Activated T-cell treated with anti-CD3 and anti-CD28 coated beads, Interleukin-2, amount 50 U/mL, for 4 hours (primary cell): Measurements from ENCODE around the gene DCAF6. TPM values are rescaled to one million over a fixed set of nuclear protein-coding genes. Genes with fewer than 3 reads are reported as not detected.
A peak's percentile ranks its signal among the peaks of the same experiment; 100 is the strongest.
"Not testable (repeated sequence)": the region's sequence is repeated elsewhere in the genome, so short reads cannot be mapped to it uniquely, and the experiment has no call there.

Experiments
- ATAC-seq, 2 donors: fragments of 200-7000 bp; cut with Tn5 transposase; one replicate each; pipeline ENCODE4 v1.10.0; 2021
- DNase-seq: peaks from one replicate; pipeline ENCODE4 v3.0.0-alpha.2; 2020
- H3K27me3 Mint-ChIP-seq: one replicate; pipeline ENCODE4 v1.8.0; 2021; ENCODE audit warnings: low read depth, mixed read lengths
- H3K36me3 Mint-ChIP-seq: one replicate; pipeline ENCODE4 v1.8.0; 2022; ENCODE audit warnings: mixed read lengths; ENCODE audit not compliant: insufficient read depth
- H3K4me1 Mint-ChIP-seq: one replicate; pipeline ENCODE4 v1.8.0; 2021; ENCODE audit warnings: low read depth, mixed read lengths
- H3K4me3 Mint-ChIP-seq: one replicate; pipeline ENCODE4 v1.8.0; 2021; ENCODE audit warnings: mild to moderate bottlenecking, moderate library complexity, mixed read lengths
- H3K9me3 Mint-ChIP-seq: one replicate; pipeline ENCODE4 v1.8.0; 2021; ENCODE audit warnings: mixed read lengths
- total RNA-seq, 3 donors: library from RNA; stranded (reverse); gene quantifications; one replicate each; pipeline ENCODE4 v1.2.1, GENCODE V29; 2021

DCAF6 gene
- total RNA-seq, result 10 to 100 TPM; 10.7 to 12.5 (median 11.3) TPM

DNA sequence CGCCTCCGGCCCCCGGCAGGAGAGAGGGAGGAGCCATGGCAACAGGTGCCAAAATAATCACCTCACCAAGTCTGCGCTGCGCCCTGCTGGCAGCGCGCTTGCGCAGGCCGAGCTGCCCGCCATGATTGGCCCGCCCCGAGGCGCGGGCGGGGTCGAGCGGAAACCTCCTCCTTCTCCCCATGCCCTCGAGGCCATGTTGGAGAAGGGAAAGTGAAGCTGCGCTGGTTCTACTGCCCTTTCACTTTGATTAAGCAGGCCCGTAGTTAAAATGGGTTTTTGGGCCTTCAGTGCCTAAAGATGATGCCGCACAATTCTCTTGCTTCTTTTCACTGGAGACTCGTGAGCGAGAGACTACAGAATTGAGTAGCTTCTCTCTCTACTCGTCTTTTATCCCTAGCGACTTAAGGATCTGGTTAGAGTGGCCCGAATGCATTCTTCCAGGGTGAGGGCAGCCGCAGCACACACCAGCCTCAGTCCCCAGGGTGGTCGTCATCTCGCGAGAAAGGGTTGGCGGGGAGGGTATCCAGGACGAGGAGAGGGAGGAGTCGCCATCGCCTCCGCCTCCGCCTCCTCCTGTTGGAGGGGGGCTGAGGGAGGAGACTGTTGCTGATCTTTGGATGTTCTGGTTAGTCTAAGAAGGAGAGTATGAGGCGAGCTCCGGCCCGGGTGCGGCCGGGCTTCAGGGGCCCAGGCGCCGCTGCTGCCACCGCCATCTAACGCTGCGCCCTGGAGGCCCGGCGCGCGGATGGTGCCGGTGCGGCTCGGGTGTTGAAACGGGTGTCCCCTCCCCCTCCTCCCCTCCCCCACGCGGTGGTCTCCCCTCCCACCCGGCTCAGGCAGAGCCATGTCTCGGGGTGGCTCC lies at the start of gene DCAF6:
Gene DCAF6 (plus strand): TSS at position 616 of the 862 bp plus-strand sequence. CDS start 229 bp downstream, at position 845.
- peak; percentile 81 for ATAC-seq
- H3K4me1 Mint-ChIP-seq, result peaks cover 32% of the 10 kb centered on the region
- peak; percentile 95 for DNase-seq

DNA sequence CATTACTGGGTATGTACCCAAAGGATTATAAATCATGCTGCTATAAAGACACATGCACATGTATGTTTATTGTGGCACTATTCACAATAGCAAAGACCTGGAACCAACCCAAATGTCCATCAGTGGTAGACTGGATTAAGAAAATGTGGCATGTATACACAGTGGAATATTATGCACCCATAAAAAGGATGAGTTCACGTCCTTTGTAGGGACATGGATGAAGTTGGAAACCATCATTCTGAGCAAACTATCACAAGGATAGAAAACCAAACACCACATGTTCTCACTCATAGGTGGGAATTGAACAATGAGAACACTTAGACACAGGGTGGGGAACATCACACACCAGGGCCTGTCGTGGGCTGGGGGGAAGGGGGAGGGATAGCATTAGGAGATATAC lies 49.3 kb upstream of the DCAF6 start:
- not testable (repeated sequence) for H3K27me3 Mint-ChIP-seq, H3K4me1 Mint-ChIP-seq, ATAC-seq, DNase-seq, H3K9me3 Mint-ChIP-seq, H3K4me3 Mint-ChIP-seq, H3K36me3 Mint-ChIP-seq

More for the DNA sequence above, at the start of gene DCAF6:
- Mint-ChIP-seq H3K9me3 (no peaks in the 10 kb centered on the region), H3K4me3 (peak within 1 kb of the TSS; percentile 91), H3K27me3 (no peaks in the 10 kb centered on the region), H3K36me3 (no peaks in the 10 kb centered on the region)

- ATAC-seq, result no peak
- peaks cover under 1% of the 10 kb centered on the region for H3K27me3 Mint-ChIP-seq
- no peaks in the 10 kb centered on the region for H3K36me3 Mint-ChIP-seq
- H3K9me3 Mint-ChIP-seq, result no peaks in the 10 kb centered on the region
- no peak overlapping the region for H3K4me3 Mint-ChIP-seq
- no peak for DNase-seq
- H3K4me1 Mint-ChIP-seq, result peaks cover 2% of the 10 kb centered on the region
Measured at GRCh38 chr1:167890400-167890799, 46.1 kb upstream of the DCAF6 start.

DNA sequence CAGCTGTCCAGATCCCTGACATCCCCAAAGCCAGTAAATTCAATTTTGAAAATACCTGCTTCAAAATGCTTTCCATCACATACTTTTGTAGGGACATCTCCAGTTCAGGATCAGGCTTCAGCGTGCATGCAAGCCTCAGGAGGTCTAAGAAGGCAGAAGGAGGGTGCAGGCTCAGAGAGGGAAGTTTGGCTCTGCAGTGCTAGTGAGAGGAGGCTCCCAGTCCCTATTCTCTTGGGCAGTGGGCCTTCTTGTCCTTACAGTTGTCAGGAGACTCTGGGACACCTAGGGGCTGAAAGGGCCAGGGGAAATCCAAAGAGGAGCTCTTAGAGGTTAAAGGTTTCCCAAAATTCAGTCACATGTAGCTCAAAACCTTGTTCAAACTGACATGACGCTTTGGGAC lies 42.7 kb upstream of the DCAF6 start:
- DNase-seq, result no peak
- Mint-ChIP-seq H3K4me1 (peaks cover 2% of the 10 kb centered on the region), H3K4me3 (no peak overlapping the region), H3K27me3 (no peaks in the 10 kb centered on the region), H3K36me3 (no peaks in the 10 kb centered on the region), H3K9me3 (no peaks in the 10 kb centered on the region)
- no peak for ATAC-seq

DNA sequence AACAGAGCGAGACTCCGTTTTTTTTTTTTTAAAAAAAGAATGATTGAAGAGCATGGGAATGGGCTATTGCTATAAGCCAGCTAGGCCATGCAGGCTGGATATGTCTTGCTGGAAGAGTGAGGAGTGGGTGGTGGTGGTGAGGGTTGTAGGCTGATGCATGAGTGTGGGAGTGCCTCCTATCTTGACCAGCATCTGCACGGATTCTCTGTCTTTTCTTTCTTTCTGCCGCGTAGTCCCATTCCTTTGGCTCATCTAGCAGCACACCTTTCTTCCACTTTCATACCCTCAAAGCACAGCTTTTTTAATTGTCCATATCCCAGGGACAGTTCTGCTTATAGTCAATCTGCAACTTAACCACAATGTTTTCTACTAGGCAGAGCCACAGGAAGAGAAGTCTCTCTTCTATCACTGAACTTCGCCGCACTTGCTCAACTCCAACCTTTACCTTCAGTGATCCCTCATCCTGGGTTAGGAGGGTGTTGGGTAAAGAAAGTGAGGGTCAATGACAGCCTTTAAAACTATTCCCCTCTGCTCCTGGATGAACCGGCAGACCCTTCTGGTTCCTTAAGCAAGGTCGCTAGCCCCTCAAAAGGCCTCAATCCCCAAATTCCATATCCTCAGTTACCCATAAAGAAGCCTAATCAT lies 37.8 kb upstream of the DCAF6 start:
- DNase-seq (no peak), ATAC-seq (no peak)
- no peaks in the 10 kb centered on the region for H3K4me1 Mint-ChIP-seq
- H3K36me3 Mint-ChIP-seq, result no peaks in the 10 kb centered on the region
- H3K9me3 Mint-ChIP-seq, result no peaks in the 10 kb centered on the region
- no peak overlapping the region for H3K4me3 Mint-ChIP-seq
- H3K27me3 Mint-ChIP-seq, result no peaks in the 10 kb centered on the region

GRCh38 chr1:167899253-167899681 lies 37.2 kb upstream of the DCAF6 start:
- no peak overlapping the region for H3K4me3 Mint-ChIP-seq
- H3K9me3 Mint-ChIP-seq, result no peaks in the 10 kb centered on the region
- no peaks in the 10 kb centered on the region for H3K4me1 Mint-ChIP-seq
- H3K27me3 Mint-ChIP-seq, result no peaks in the 10 kb centered on the region
- ATAC-seq, result no peak
- DNase-seq, result no peak
- no peaks in the 10 kb centered on the region for H3K36me3 Mint-ChIP-seq

DNA sequence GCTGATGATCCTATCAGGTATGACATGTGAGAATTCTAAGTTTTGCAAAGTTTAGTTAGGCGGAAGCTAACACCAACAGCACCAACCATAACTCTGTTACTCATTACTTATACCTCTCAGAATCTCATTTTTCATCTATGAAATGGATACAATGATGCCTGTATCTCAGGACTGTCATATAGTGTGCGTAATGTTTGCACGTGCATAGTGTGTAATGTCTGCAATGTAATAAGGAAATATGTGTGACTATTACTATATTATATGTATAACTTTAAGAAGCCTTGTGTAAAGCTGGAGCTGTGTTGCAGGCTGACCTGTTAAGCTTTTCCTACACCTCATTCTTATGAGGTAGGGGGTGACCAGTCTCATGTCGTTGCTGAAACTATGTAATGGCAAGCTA lies 35.6 kb upstream of the DCAF6 start:
- DNase-seq (no peak), ATAC-seq (no peak)
- Mint-ChIP-seq H3K9me3 (no peaks in the 10 kb centered on the region), H3K4me1 (no peaks in the 10 kb centered on the region), H3K4me3 (no peak overlapping the region), H3K27me3 (no peaks in the 10 kb centered on the region), H3K36me3 (no peaks in the 10 kb centered on the region)

- no peaks in the 10 kb centered on the region for H3K36me3 Mint-ChIP-seq
- ATAC-seq (no peak), DNase-seq (no peak)
- peaks cover 5% of the 10 kb centered on the region for H3K9me3 Mint-ChIP-seq
- H3K27me3 Mint-ChIP-seq, result no peaks in the 10 kb centered on the region
- no peaks in the 10 kb centered on the region for H3K4me1 Mint-ChIP-seq
- no peak overlapping the region for H3K4me3 Mint-ChIP-seq
Measured at GRCh38 chr1:167904652-167905130, 31.8 kb upstream of the DCAF6 start.

GRCh38 chr1:167905182-167905581 lies 31.3 kb upstream of the DCAF6 start:
- Mint-ChIP-seq H3K4me3 (no peak overlapping the region), H3K27me3 (no peaks in the 10 kb centered on the region), H3K36me3 (no peaks in the 10 kb centered on the region), H3K4me1 (no peaks in the 10 kb centered on the region), H3K9me3 (peaks cover 8% of the 10 kb centered on the region)
- DNase-seq (no peak), ATAC-seq (no peak)

GRCh38 chr1:167905671-167906070 lies 30.8 kb upstream of the DCAF6 start:
- DNase-seq, result no peak
- H3K27me3 Mint-ChIP-seq, result no peaks in the 10 kb centered on the region
- peaks cover 11% of the 10 kb centered on the region for H3K9me3 Mint-ChIP-seq
- no peak for ATAC-seq
- no peak overlapping the region for H3K4me3 Mint-ChIP-seq
- no peaks in the 10 kb centered on the region for H3K4me1 Mint-ChIP-seq
- no peaks in the 10 kb centered on the region for H3K36me3 Mint-ChIP-seq

GRCh38 chr1:167909691-167910180 lies 26.7 kb upstream of the DCAF6 start:
- H3K4me3 Mint-ChIP-seq, result no peak overlapping the region

GRCh38 chr1:167910530-167910929 lies 26.0 kb upstream of the DCAF6 start:
- ATAC-seq (no peak), DNase-seq (no peak)
- Mint-ChIP-seq H3K27me3 (no peaks in the 10 kb centered on the region), H3K9me3 (peaks cover 11% of the 10 kb centered on the region), H3K4me3 (no peak overlapping the region), H3K36me3 (no peaks in the 10 kb centered on the region), H3K4me1 (no peaks in the 10 kb centered on the region)

More at GRCh38 chr1:167909691-167910180, 26.7 kb upstream of the DCAF6 start:
- ATAC-seq (no peak), DNase-seq (no peak)
- H3K9me3 Mint-ChIP-seq, result peaks cover 11% of the 10 kb centered on the region
- no peaks in the 10 kb centered on the region for H3K4me1 Mint-ChIP-seq
- H3K36me3 Mint-ChIP-seq, result no peaks in the 10 kb centered on the region
- H3K27me3 Mint-ChIP-seq, result no peaks in the 10 kb centered on the region

GRCh38 chr1:167911413-167911812 lies 25.1 kb upstream of the DCAF6 start:
- Mint-ChIP-seq H3K4me3 (no peak overlapping the region), H3K27me3 (no peaks in the 10 kb centered on the region), H3K36me3 (no peaks in the 10 kb centered on the region), H3K4me1 (no peaks in the 10 kb centered on the region), H3K9me3 (peaks cover 11% of the 10 kb centered on the region)
- no peak for DNase-seq
- no peak for ATAC-seq

GRCh38 chr1:167912294-167912693 lies 24.2 kb upstream of the DCAF6 start:
- ATAC-seq (no peak), DNase-seq (no peak)
- H3K9me3 Mint-ChIP-seq, result peaks cover 11% of the 10 kb centered on the region
- no peak overlapping the region for H3K4me3 Mint-ChIP-seq
- no peaks in the 10 kb centered on the region for H3K4me1 Mint-ChIP-seq
- no peaks in the 10 kb centered on the region for H3K27me3 Mint-ChIP-seq
- H3K36me3 Mint-ChIP-seq, result peaks cover 2% of the 10 kb centered on the region
